Measurements from ENCODE around the gene PRR5.

- TF ChIP-seq ZNF274 (IDR thresholded peaks at IDR 0.05; ENCODE audit: low read depth, low read length) (no peak), YY1 (IDR thresholded peaks at IDR 0.05; ENCODE audit: insufficient read depth, insufficient read length) (no peak)
Measured at GRCh38 chr22:44683237-44683636, 18.8 kb upstream of the PRR5 start.
